ENCODE results near the gene PEX13. TPM values are rescaled to one million over a fixed set of nuclear protein-coding genes. Genes with fewer than 3 reads are reported as not detected.

The PEX13 gene
- total RNA-seq, 2 experiments from 2014 or later = 18.5 to 20.0 TPM

DNA sequence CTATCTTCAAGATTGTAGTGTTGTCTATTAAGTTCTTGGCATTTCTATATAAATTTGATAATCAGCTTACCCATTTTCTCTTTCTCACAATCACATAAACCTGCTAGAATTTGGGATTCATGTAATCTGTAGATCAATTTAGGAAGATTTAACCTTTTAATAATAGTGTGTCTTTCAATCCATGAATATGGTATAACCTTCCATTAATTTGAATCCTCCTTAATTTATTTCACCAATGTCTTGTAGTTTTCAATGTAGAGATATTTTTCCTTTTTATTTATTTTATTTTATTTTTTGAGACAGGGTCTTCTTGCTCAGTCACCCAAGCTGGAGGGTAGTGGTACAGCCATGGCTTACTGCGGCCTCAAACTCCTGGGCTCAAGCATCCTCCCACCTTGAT, 68.4 kb downstream of the PEX13 start:
- no peak for DNase-seq
- H3K9me3 Mint-ChIP-seq = no peaks in the 10 kb centered on the region
- no peaks in the 10 kb centered on the region for H3K4me1 Mint-ChIP-seq
- H3K27me3 Mint-ChIP-seq = no peaks in the 10 kb centered on the region
- H3K4me3 Mint-ChIP-seq = no peak overlapping the region
- H3K27ac Mint-ChIP-seq = no peak overlapping the region
- no peaks in the 10 kb centered on the region for H3K36me3 Mint-ChIP-seq

DNA sequence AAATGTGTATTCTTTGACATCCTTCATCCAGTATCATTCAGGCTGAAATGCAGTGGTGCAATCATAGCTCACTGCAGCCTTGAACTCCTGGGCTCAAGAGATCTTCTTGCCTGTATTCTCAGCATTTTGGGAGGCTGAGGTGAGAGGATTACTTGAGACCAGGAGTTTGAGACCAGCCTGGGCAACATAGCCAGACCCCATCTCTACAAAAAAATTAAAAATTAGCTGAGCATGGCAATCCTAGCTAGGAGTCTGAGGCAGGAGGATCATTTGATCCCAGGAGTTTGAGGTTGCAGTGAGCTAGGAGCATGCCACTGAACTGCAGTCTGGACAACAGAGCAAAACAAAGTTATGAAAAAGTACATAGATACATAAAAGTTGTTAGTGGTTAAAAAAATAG, 72.3 kb downstream of the PEX13 start:
- H3K9me3 Mint-ChIP-seq = no peaks in the 10 kb centered on the region
- H3K4me1 Mint-ChIP-seq = no peaks in the 10 kb centered on the region
- H3K36me3 Mint-ChIP-seq = no peaks in the 10 kb centered on the region
- no peak for DNase-seq
- H3K27ac Mint-ChIP-seq = no peak overlapping the region
- no peaks in the 10 kb centered on the region for H3K27me3 Mint-ChIP-seq
- no peak overlapping the region for H3K4me3 Mint-ChIP-seq

DNA sequence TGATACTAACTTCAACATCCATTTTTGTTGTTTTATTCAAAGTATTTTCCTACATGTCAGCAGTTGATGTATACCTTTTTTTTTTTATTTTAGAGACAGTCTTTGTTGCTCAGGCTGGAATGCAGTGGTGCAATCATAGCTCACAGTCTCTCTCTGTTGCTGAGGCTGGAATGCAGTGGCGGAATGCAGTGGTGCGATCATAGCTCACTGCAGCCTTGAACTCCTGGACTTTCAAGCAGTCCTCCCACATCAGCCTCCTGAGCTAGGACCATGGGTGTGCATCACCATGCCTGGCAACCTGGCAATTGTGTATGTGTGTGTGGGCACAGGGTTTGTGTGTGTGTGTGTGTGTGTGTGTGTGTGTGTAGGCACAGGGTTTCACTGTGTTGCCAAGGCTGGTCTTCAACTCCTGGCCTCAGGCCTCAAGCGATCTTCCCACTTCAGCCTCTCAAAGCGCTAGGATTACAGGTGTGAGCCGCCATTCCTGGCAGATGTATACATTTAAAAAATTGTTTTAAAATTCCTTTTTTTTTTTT, 72.9 kb downstream of the PEX13 start:
- no peaks in the 10 kb centered on the region for H3K9me3 Mint-ChIP-seq
- no peak overlapping the region for H3K27ac Mint-ChIP-seq
- H3K36me3 Mint-ChIP-seq = no peaks in the 10 kb centered on the region
- H3K4me1 Mint-ChIP-seq = no peaks in the 10 kb centered on the region
- H3K4me3 Mint-ChIP-seq = no peak overlapping the region
- H3K27me3 Mint-ChIP-seq = no peaks in the 10 kb centered on the region
- DNase-seq = no peak

DNA sequence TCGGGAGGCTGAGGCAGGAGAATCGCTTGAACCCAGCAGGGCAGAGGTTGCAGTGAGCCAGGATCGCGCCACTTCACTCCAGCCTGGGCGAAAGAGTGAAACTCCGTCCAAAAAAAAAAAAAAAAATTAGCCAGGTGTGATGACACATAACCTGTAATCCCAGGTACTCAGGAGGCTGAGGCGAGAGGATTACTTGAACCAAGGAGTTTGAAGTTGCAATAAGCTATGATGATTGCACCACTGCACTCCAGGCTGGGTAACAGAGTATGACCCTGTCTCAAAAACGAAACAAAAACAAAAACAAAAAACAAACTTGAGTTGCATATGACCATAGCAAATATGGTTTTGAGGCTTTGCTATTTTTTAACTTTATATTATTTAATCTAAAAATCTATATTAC, 74.0 kb downstream of the PEX13 start:
- no peaks in the 10 kb centered on the region for H3K27me3 Mint-ChIP-seq
- H3K9me3 Mint-ChIP-seq = no peaks in the 10 kb centered on the region
- no peak overlapping the region for H3K27ac Mint-ChIP-seq
- no peak for DNase-seq
- H3K4me1 Mint-ChIP-seq = no peaks in the 10 kb centered on the region
- H3K36me3 Mint-ChIP-seq = no peaks in the 10 kb centered on the region
- H3K4me3 Mint-ChIP-seq = no peak overlapping the region

DNA sequence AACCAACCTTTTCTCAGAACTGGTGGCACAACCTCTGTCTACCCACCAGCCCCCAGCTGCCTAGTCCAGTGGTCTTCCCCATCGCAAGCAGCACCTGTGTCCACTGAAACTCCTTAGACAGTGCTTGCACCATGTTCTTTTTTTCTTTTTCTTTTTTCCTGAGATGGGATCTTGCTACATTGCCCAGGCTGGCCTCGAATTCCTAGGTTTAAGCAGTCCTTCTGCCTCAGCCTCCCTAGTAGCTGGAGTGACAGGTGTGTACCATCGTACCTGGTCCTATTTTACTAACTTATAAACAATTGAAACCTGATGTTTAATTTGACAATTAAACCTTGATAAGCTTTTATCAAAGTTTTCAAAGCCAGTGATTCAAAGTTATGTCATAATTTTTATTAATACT, 78.9 kb downstream of the PEX13 start:
- Mint-ChIP-seq H3K36me3 (no peaks in the 10 kb centered on the region), H3K4me1 (no peaks in the 10 kb centered on the region), H3K27ac (no peak overlapping the region), H3K9me3 (no peaks in the 10 kb centered on the region), H3K27me3 (no peaks in the 10 kb centered on the region), H3K4me3 (no peak overlapping the region)
- DNase-seq = no peak

DNA sequence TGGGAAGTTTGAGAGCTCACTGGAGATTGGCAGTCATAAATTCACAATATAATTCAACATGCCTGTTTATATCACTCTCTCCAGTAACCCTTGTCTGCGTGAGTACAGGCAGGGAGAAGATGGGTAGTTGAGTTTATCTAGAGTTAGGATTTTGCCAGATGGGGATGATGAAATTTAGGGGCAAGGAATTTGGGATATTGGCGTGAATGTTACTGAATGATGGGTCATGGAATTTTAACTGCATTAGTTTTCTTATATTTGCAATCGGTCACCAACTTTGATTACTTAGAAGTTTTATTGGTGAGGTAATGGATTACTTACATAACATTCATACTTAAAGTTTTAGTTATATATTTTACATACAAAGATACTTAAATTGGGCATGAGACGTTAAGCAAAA, 83.3 kb downstream of the PEX13 start:
- H3K4me3 Mint-ChIP-seq = no peak overlapping the region
- DNase-seq = no peak
- no peak overlapping the region for H3K27ac Mint-ChIP-seq
- no peaks in the 10 kb centered on the region for H3K27me3 Mint-ChIP-seq
- H3K9me3 Mint-ChIP-seq = no peaks in the 10 kb centered on the region
- no peaks in the 10 kb centered on the region for H3K4me1 Mint-ChIP-seq
- no peaks in the 10 kb centered on the region for H3K36me3 Mint-ChIP-seq

Other genes with a start within 250 kb of the PEX13 start
- 10 to 100 TPM; 61.5 to 62.4 TPM for gene REL, start 136.1 kb upstream of the PEX13 start, total RNA-seq
- 1 to 10 TPM; 9.5 to 9.7 TPM for gene PUS10, start 535 bp downstream of the PEX13 start, total RNA-seq
- gene SANBR, start 48.2 kb downstream of the PEX13 start, total RNA-seq = 1 to 10 TPM; 1.7 TPM
- 10 to 100 TPM; 11.7 to 12.6 TPM for gene C2orf74, start 144.5 kb downstream of the PEX13 start, total RNA-seq